Ascending aorta (tissue), 2 donors: Measurements from ENCODE around the gene LITAF. TPM values are rescaled to one million over a fixed set of nuclear protein-coding genes. Genes with fewer than 3 reads are reported as not detected.

Experiments
- DNase-seq, 2 donors: peaks; one replicate each; pipeline ENCODE4 v3.0.0-alpha.2; 2019; ENCODE audit warnings: low spot score in 2 of 2
- H3K27ac ChIP-seq, 2 donors: fragments of 200-600 bp; sonication (generic); one replicate each; pipeline ENCODE4 v1.5.1; 2016 to 2017; ENCODE audit warnings: mild to moderate bottlenecking in 1 of 2
- H3K27me3 ChIP-seq: fragments of 200-600 bp; sonication (generic); one replicate; pipeline ENCODE4 v1.5.1; 2017
- H3K36me3 ChIP-seq, 2 donors: fragments of 200-600 bp; sonication (generic); one replicate each; pipeline ENCODE4 v1.5.1; 2016
- H3K4me1 ChIP-seq, 2 donors: fragments of 200-600 bp; sonication (generic); one replicate each; pipeline ENCODE4 v1.5.1; 2016 to 2017; ENCODE audit warnings: mild to moderate bottlenecking in 1 of 2
- H3K4me3 ChIP-seq, 2 donors: fragments of 200-600 bp; sonication (generic); one replicate each; pipeline ENCODE4 v1.5.1; 2016 to 2017; ENCODE audit warnings: mild to moderate bottlenecking in 1 of 2
- H3K9me3 ChIP-seq, 2 donors: fragments of 200-600 bp; sonication (generic); one replicate each; pipeline ENCODE4 v1.5.1; 2016
- CTCF ChIP-seq, 3 experiments: fragments of 200-600 bp in 2 of 3; fragments of 450-650 bp in 1 of 3; sonication (generic) in 2 of 3; IDR thresholded peaks; one replicate each; pipeline ENCODE4 v1.5.1; 2016 to 2019; ENCODE audit warnings: antibody characterized with exemption in 3 of 3, mild to moderate bottlenecking in 1 of 3, moderate library complexity in 1 of 3
- intact Hi-C: fragments of 100-400 bp; cut with DNase I; formaldehyde crosslinking; loops from one replicate; pipeline ENCODE4 v1.15.1; 2023
- total RNA-seq: library from RNA; depleted of rRNA; stranded (reverse); fragments of >200 nt; gene quantifications from one replicate; pipeline ENCODE4 v1.1.0, GENCODE V29; 2016

LITAF gene
- total RNA-seq, 1 donor from 2014 or later = 40.7 TPM

- H3K4me1 ChIP-seq = peaks cover 0 to 16% of the 10 kb centered on the region in 2 donors
- H3K27me3 ChIP-seq = no peaks in the 10 kb centered on the region
- DNase-seq = no peak
- intact Hi-C loops = no loop called here
- H3K36me3 ChIP-seq = no peaks in the 10 kb centered on the region
- H3K9me3 ChIP-seq = no peaks in the 10 kb centered on the region
- no peak overlapping the region for H3K27ac ChIP-seq
- no peak overlapping the region for H3K4me3 ChIP-seq
- TF ChIP-seq CTCF (IDR thresholded peaks at IDR 0.05) = no peak
Measured at GRCh38 chr16:11601911-11602310, 15.2 kb upstream of the LITAF start.

DNA sequence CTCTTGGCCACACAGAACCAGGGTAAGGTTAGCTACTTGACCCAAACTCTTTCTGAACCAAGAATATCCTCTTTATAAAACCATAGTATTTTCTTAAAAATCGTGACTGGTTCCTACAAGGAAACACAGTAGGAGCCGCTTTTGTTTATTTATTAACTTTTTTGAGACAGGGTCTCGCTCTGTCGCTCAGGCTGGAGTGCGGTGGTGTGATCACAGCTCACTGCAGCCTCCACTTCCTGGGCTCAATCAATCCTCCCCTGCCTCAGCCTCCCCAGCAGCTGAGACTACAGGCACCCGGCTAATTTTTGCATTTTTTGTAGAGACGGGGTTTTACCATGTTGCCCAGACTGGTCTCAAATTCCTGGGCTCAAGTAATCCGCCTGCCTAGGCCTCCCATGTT lies 14.7 kb upstream of the LITAF start:
- Histone ChIP-seq H3K4me3 (no peak overlapping the region), H3K36me3 (no peaks in the 10 kb centered on the region), H3K27me3 (no peaks in the 10 kb centered on the region), H3K4me1 (peaks cover 0 to 20% of the 10 kb centered on the region in 2 donors), H3K27ac (no peak overlapping the region), H3K9me3 (no peaks in the 10 kb centered on the region)
- no peak for DNase-seq
- TF ChIP-seq CTCF (IDR thresholded peaks at IDR 0.05) = no peak
- intact Hi-C loops = no loop called here

DNA sequence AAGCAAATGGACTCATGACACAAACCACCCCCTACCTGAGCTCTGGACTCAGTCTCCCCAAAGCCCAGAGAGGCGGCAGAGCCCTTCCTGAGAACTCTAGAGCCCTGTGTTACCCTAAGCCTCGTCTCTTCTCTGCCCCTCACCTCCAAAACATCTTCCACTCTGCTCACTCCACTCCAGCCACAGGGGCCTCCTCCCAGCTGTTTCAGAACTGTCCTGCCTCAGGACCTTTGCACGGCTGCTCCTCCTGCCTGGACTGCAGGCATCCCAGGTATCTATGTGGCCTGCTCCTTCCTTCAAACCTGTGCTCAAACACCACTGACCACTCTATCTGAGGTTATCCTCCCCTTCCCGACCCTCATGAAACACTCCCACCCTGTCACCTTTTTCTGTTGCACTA lies 12.9 kb upstream of the LITAF start:
- Histone ChIP-seq H3K9me3 (no peaks in the 10 kb centered on the region), H3K27ac (no peak overlapping the region), H3K36me3 (no peaks in the 10 kb centered on the region), H3K4me1 (peaks cover 0 to 20% of the 10 kb centered on the region in 2 donors), H3K4me3 (no peak overlapping the region), H3K27me3 (no peaks in the 10 kb centered on the region)
- no peak for DNase-seq
- no peak for TF ChIP-seq CTCF (IDR thresholded peaks at IDR 0.05)
- intact Hi-C loops = no loop called here

DNA sequence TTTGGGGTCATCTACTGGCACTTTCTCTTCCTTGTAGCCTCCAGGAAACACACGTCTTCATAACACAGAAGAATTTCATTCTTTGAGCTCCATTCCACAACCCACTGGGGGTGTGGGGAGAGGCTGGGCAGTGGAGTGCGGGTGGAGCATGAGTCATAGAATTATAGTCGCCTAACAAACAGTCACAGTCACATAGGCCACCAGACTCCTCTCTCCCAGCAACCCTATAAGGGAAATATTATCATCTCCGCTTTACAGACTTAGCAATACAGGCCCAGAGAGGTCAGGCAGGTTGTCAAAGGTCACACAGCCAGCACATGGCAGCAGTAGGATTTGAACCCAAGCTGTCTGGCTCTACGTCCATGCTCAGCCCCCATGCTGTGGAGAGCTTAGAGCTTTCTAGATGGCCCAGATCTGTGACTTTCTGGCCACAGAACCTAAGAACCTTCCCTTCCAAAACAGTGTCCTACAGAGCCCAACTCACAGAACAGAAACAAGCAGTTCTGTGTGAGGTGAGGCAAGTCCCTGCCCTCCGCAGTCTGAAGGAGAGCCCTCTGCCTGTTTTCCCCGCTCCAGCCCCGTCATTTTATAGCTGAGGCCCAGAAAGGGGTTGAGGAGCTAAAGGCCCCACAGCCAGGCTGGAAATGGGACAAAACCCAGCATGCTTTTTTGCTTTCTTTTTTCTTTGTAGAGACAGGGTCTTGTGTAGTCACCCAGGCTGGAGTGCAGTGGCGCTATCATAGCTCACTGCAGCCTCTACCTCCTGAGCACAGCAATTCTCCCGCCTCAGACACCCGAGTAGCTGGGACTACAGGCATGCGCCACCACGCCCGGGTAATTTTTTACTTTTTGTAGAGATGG lies 10.7 kb upstream of the LITAF start:
- H3K27ac ChIP-seq = peak overlapping the region; percentile 65 to 66
- TF ChIP-seq CTCF (IDR thresholded peaks at IDR 0.05) = no peak
- DNase-seq = peak in 1 of 2 donors; percentile 74
- H3K4me3 ChIP-seq = no peak overlapping the region
- no peaks in the 10 kb centered on the region for H3K36me3 ChIP-seq
- intact Hi-C loops = loop anchor here (2.0 kb wide), 1 partner anchor 43 kb away; no protein-coding TSS in a partner anchor
- H3K27me3 ChIP-seq = no peaks in the 10 kb centered on the region
- peaks cover 0 to 16% of the 10 kb centered on the region in 2 donors for H3K4me1 ChIP-seq
- no peaks in the 10 kb centered on the region for H3K9me3 ChIP-seq

- no peak overlapping the region for H3K4me3 ChIP-seq
- DNase-seq = no peak
- H3K36me3 ChIP-seq = no peaks in the 10 kb centered on the region
- H3K27ac ChIP-seq = peak overlapping the region; percentile 65 to 66
- H3K4me1 ChIP-seq = peaks cover 0 to 16% of the 10 kb centered on the region in 2 donors
- intact Hi-C loops = loop anchor here (2.0 kb wide), 1 partner anchor 44 kb away; no protein-coding TSS in a partner anchor
- TF ChIP-seq CTCF (IDR thresholded peaks at IDR 0.05) = no peak
- no peaks in the 10 kb centered on the region for H3K9me3 ChIP-seq
- no peaks in the 10 kb centered on the region for H3K27me3 ChIP-seq
Measured at GRCh38 chr16:11596572-11597226, 10.0 kb upstream of the LITAF start.
